ENCODE data around the gene MMP25. TPM values are rescaled to one million over a fixed set of nuclear protein-coding genes. Genes with fewer than 3 reads are reported as not detected.

Gene MMP25
- total RNA-seq, 4 donors from 2014 or later: 1.2 to 38.8 (median 2.2) TPM

GRCh38 chr16:3012246-3012645 lies 34.1 kb upstream of the MMP25 start:
- no peak for DNase-seq (ENCODE audit: low spot score)
- TF ChIP-seq CTCF (IDR thresholded peaks at IDR 0.05): no peak
- no peak for ATAC-seq (ENCODE audit: low FRiP score)

- no peak for ATAC-seq (ENCODE audit: low FRiP score)
- DNase-seq (ENCODE audit: low spot score): no peak
- no peak for TF ChIP-seq CTCF (IDR thresholded peaks at IDR 0.05)
Measured at GRCh38 chr16:3012828-3013420, 33.4 kb upstream of the MMP25 start, which contains the start of gene CLDN9. TSS of gene CLDN9 (plus strand) at chr16:3012923. CDS start at chr16:3013363, 440 bp downstream.

GRCh38 chr16:3013491-3013951 lies 32.8 kb upstream of the MMP25 start:
- TF ChIP-seq CTCF (IDR thresholded peaks at IDR 0.05): no peak
- DNase-seq (ENCODE audit: low spot score): no peak
- no peak for ATAC-seq (ENCODE audit: low FRiP score)

GRCh38 chr16:3013998-3014690 lies 32.2 kb upstream of the MMP25 start:
- no peak for DNase-seq (ENCODE audit: low spot score)
- no peak for TF ChIP-seq CTCF (IDR thresholded peaks at IDR 0.05)

GRCh38 chr16:3014971-3015370 lies 31.4 kb upstream of the MMP25 start:
- TF ChIP-seq CTCF (IDR thresholded peaks at IDR 0.05): no peak
- DNase-seq (ENCODE audit: low spot score): no peak
- no peak for ATAC-seq (ENCODE audit: low FRiP score)

More at GRCh38 chr16:3013998-3014690, 32.2 kb upstream of the MMP25 start:
- no peak for ATAC-seq (ENCODE audit: low FRiP score)

GRCh38 chr16:3015865-3016521 lies 30.4 kb upstream of the MMP25 start:
- TF ChIP-seq CTCF (IDR thresholded peaks at IDR 0.05): no peak
- no peak for ATAC-seq (ENCODE audit: low FRiP score)
- DNase-seq (ENCODE audit: low spot score): no peak

Measured in omental fat pad (tissue), 4 donors.